Thoracic aorta (tissue), 2 donors: ENCODE measurements around the gene PARVA. TPM values are rescaled to one million over a fixed set of nuclear protein-coding genes. Genes with fewer than 3 reads are reported as not detected.

Experiments
- ATAC-seq: fragments of 150-250 bp; one replicate; pipeline ENCODE4 v1.8.0; 2017; ENCODE audit warnings: low read depth; ENCODE audit not compliant: insufficient number of reproducible peaks, low FRiP score
- DNase-seq: peaks from one replicate; pipeline ENCODE4 v3.0.0-alpha.2; 2020; ENCODE audit warnings: low spot score
- H3K27ac ChIP-seq, 2 donors: fragments of 200-600 bp; sonication (generic); 1 replicate in 1 of 2; 2 replicates in 1 of 2; pipeline ENCODE4 v1.5.1; 2016; ENCODE audit warnings: mild to moderate bottlenecking in 2 of 2, moderate library complexity in 2 of 2
- H3K27me3 ChIP-seq: fragments of 200-600 bp; sonication (generic); replicated peaks from 2 replicates; pipeline ENCODE4 v1.6.0; 2016; ENCODE audit warnings: mild to moderate bottlenecking; ENCODE audit not compliant: insufficient read depth
- H3K36me3 ChIP-seq: fragments of 200-600 bp; sonication (generic); one replicate; pipeline ENCODE4 v1.5.1; 2016
- H3K4me1 ChIP-seq, 2 donors: fragments of 200-600 bp; sonication (generic); 1 replicate in 1 of 2; 2 replicates in 1 of 2; pipeline versions ENCODE4 v1.5.1 to v1.6.0; 2016; ENCODE audit warnings: low read depth in 2 of 2, mild to moderate bottlenecking in 1 of 2; ENCODE audit not compliant: control insufficient read depth in 1 of 2
- H3K4me3 ChIP-seq: fragments of 200-600 bp; sonication (generic); 2 replicates; pipeline ENCODE4 v1.5.1; 2016; ENCODE audit warnings: mild to moderate bottlenecking
- H3K9me3 ChIP-seq: fragments of 200-600 bp; sonication (generic); 2 replicates; pipeline ENCODE4 v1.5.1; 2016
- CTCF ChIP-seq: fragments of 200-600 bp; sonication (generic); IDR thresholded peaks from one replicate; pipeline ENCODE4 v1.5.1; 2019; ENCODE audit warnings: antibody characterized with exemption
- total RNA-seq, 2 donors: library from RNA; depleted of rRNA; stranded (reverse); fragments of >200 nt; gene quantifications; one replicate each; pipeline versions ENCODE4 v1.1.0 to v1.2.3, GENCODE V29; 2016

PARVA gene
- total RNA-seq, 2 donors from 2014 or later, result 96.7 to 99.7 TPM

GRCh38 chr11:12505183-12505582 is 127.8 kb downstream of the PARVA start:
- Histone ChIP-seq H3K4me1 (peaks cover 0 to 56% of the 10 kb centered on the region in 2 donors), H3K36me3 (peaks cover 6% of the 10 kb centered on the region), H3K4me3 (no peak overlapping the region), H3K27ac (no peak overlapping the region), H3K9me3 (no peaks in the 10 kb centered on the region), H3K27me3 (no peaks in the 10 kb centered on the region)
- no peak for DNase-seq
- ATAC-seq, result no peak
- TF ChIP-seq CTCF, result no peak

GRCh38 chr11:12506404-12506921 is 129.1 kb downstream of the PARVA start:
- ATAC-seq (no peak), DNase-seq (no peak)
- H3K9me3 ChIP-seq, result no peaks in the 10 kb centered on the region
- no peak overlapping the region for H3K27ac ChIP-seq
- H3K36me3 ChIP-seq, result no peaks in the 10 kb centered on the region
- H3K4me1 ChIP-seq, result peaks cover 0 to 56% of the 10 kb centered on the region in 2 donors
- H3K27me3 ChIP-seq, result no peaks in the 10 kb centered on the region
- no peak for TF ChIP-seq CTCF
- H3K4me3 ChIP-seq, result no peak overlapping the region

- TF ChIP-seq CTCF, result no peak
- H3K27ac ChIP-seq, result no peak overlapping the region
- no peaks in the 10 kb centered on the region for H3K36me3 ChIP-seq
These were observed 130.0 kb downstream of the PARVA start for GRCh38 chr11:12507391-12507790.

GRCh38 chr11:12508151-12508751 is 130.9 kb downstream of the PARVA start:
- no peak overlapping the region for H3K4me3 ChIP-seq
- no peak for TF ChIP-seq CTCF
- H3K4me1 ChIP-seq, result peaks cover 0 to 40% of the 10 kb centered on the region in 2 donors
- no peak overlapping the region for H3K27ac ChIP-seq
- H3K27me3 ChIP-seq, result no peaks in the 10 kb centered on the region
- ATAC-seq, result no peak
- DNase-seq, result no peak
- H3K9me3 ChIP-seq, result no peaks in the 10 kb centered on the region
- peaks cover 3% of the 10 kb centered on the region for H3K36me3 ChIP-seq

More at GRCh38 chr11:12507391-12507790, 130.0 kb downstream of the PARVA start:
- no peaks in the 10 kb centered on the region for H3K27me3 ChIP-seq
- H3K4me3 ChIP-seq, result no peak overlapping the region
- H3K4me1 ChIP-seq, result peaks cover 0 to 49% of the 10 kb centered on the region in 2 donors
- ATAC-seq (no peak), DNase-seq (no peak)
- H3K9me3 ChIP-seq, result no peaks in the 10 kb centered on the region

- Histone ChIP-seq H3K27ac (no peak overlapping the region), H3K4me1 (peaks cover 0 to 39% of the 10 kb centered on the region in 2 donors), H3K9me3 (no peaks in the 10 kb centered on the region), H3K4me3 (no peak overlapping the region), H3K27me3 (no peaks in the 10 kb centered on the region), H3K36me3 (peaks cover 10% of the 10 kb centered on the region)
- TF ChIP-seq CTCF, result no peak
- DNase-seq (no peak), ATAC-seq (no peak)
These were observed 132.0 kb downstream of the PARVA start for GRCh38 chr11:12509371-12509770.
